ENCODE data around the gene SAMHD1. TPM values are rescaled to one million over a fixed set of nuclear protein-coding genes. Genes with fewer than 3 reads are reported as not detected.
"Not testable (repeated sequence)": the region's sequence is repeated elsewhere in the genome, so short reads cannot be mapped to it uniquely, and the experiment has no call there.

SAMHD1 gene
- total RNA-seq, 1 experiment from 2014 or later: 12.9 TPM

DNA sequence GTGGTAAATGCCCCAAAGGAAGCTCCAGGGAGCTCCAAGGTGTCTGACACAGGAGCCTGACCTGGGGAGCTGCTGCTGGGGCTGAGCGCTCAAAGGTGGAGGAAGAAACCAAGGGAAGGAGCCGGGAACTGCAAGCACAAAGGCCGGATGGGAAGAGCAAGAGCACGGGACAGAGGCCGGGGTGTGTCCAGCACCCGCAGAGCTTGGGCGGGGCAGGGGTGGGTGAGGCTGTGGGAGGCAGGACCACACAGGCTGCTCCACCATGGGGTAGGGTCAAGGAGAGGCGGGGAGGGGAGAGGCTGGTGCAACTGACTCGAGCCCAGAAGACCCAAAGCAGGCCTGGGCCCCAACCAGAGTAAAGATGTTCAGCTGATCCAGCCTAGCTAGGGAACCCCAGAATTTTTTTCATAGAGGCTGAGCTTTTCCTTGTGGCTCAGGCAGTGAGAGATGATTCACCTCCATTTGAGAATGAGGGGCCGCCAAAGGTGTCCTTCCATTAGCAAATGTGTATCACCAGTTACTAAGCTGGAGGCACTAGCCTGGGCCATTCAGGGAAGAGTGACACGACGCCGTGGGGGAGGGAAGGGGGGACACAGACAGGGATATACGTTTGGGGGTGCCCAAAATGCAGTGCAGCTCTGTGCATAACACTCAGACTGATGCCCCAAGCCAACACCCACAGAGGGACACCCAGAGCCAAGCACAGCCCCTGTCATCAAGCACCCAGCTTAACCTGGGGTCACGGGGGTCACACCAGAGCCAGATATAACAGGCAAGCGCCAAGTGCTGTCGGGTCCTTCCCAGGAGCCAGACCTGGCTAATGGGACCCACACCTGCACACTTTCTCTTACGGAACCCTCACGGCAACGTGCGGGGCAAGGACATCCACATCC, 96.9 kb downstream of the SAMHD1 start:
- DNase-seq (ENCODE audit: low read depth): no peak

DNA sequence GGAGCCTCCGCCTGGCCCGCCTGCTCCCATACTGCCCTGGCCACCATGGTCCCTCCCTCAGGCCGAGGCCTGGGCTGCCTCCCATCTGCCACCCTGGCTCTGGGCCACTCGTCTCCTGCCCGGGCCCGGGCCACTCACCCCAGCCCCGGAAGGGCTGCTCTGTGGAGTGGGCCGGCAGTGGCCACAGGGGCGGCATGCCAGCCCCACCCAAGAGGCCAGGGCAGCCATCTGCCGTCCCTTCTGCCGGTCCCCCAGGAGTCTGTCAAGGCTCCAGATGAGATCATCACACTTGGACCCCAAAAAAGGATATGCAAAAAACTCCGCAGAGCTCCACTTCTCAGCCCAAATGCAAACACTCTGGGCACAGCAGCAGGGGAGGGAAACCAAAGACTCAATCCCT, 99.3 kb downstream of the SAMHD1 start:
- DNase-seq (ENCODE audit: low read depth): no peak

GRCh38 chr20:36851490-36851889, 100.0 kb downstream of the SAMHD1 start:
- DNase-seq (ENCODE audit: low read depth): no peak

GRCh38 chr20:36850759-36851158, 100.7 kb downstream of the SAMHD1 start:
- no peak for DNase-seq (ENCODE audit: low read depth)

- DNase-seq (ENCODE audit: low read depth): no peak
Measured at GRCh38 chr20:36849333-36850065, 102.0 kb downstream of the SAMHD1 start.

DNA sequence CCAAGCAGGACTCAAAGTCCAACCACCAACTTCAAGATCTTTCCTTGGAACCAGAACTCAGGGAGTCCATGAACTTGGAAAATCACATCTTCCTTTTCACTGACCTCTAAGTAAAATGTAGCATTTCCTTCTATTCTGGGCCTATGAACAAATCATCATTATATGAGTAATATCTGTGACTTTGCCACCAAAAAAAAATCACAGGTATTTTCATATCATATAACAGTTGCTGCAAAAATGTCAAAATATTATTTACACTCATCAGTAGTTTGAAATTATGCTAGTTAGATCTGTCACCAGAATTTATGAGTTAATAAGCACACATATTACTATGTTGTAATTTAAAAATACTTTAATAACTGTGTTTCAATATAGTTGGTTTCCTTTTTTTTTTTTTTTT, 102.8 kb downstream of the SAMHD1 start:
- DNase-seq (ENCODE audit: low read depth): no peak

GRCh38 chr20:36848078-36848660, 103.3 kb downstream of the SAMHD1 start:
- DNase-seq (ENCODE audit: low read depth): peak; percentile 88

DNA sequence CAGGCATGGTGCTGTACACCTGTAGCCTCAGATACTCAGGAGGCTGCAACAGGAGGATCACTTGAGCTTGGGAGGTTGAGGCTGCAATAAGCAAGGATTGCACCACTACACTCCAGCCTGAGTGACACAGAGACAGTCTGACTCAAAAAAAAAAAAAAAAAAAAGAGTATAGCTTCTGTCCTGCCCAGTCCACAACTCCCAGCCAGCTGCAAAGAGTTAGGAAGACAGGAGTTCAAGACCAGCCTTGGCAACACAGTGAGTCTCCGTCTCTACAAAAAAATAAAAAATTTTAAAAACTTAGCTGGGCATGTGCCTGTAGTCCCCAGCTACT, 103.8 kb downstream of the SAMHD1 start:
- no peak for DNase-seq (ENCODE audit: low read depth)

DNA sequence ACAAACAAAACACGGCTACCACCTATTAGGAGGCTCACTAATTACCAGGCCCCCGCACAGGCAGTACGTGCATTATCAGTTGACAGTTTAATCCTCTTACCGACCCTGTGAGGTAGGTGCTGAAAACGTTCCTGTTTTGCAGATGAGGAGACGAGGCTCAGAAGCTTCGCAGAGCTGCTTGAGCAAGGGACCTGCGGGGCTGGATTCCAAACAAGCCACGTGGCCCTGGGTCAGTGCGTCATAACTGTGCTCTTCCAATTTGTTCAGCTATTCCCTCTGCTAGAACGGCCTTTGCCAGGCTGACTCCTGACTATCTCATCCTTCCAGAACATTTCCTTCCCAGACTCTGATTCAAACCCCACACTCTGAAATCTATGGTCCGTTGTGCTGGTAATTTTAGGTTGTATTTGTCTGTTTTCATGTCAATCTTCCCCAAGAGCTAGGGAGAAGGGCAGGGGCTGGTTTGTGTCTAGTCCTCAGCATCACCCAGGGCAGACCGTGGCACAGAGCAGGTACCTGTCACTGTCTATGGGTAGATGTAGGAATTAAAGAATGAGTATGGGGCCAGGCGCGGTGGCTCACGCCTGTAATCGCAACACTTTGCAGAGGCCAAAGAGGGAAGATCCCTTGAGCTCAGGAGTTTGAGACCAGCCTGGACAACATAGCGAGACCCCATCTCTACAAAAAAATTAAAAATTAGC, 104.3 kb downstream of the SAMHD1 start:
- no peak for DNase-seq (ENCODE audit: low read depth)

DNA sequence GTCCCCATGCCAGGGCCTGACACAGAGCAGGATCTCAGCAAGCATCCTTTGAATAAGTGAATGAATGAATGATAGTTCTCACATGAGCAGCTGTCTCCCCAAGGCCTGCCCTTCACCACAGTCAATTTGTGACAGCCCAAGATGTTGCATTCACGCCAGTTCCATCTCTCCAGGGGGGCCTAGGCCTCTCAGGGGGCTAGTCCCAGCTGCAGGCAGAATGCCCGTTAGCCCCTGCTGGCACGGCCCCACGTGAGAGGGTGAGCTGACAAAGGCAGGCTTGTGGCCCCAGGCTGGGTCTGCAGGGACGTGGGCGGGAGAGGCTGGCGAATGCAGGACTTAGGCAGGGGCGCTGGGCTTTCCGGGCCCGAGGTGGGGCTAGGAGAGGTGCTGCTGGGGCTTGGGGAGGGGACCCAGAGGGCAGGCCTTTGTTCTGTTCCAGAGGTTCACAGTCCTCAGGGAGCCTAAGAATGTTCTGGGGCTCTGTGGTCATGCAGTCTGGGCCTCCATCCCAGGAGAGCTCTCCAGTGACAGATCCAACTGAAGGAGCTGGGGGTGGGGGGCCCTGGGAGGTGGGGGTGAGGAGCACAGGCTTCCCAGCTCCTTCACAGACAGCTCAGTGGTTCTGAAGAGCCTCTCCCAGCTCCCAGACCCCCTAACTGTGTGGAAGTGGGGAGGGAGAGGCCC, 106.1 kb downstream of the SAMHD1 start:
- no peak for DNase-seq (ENCODE audit: low read depth)

- DNase-seq (ENCODE audit: low read depth): not testable (repeated sequence)
Measured at GRCh38 chr20:36841030-36841429, 110.5 kb downstream of the SAMHD1 start.

Other genes starting within 250 kb of the SAMHD1 start
- 20.7 and 36.6 TPM in 2 replicates for gene NDRG3, start 205.6 kb downstream of the SAMHD1 start, total RNA-seq (2014; rRNA removed; shearing (Covaris generic))
- 24.4 and 25.5 TPM in 2 replicates for gene DSN1, start 177.9 kb downstream of the SAMHD1 start, total RNA-seq (2014; rRNA removed; shearing (Covaris generic))
- gene TLDC2, start 75.6 kb downstream of the SAMHD1 start, total RNA-seq (2014; rRNA removed; shearing (Covaris generic)): not detected in 2 replicates
- gene RBL1, start 144.3 kb upstream of the SAMHD1 start, total RNA-seq (2014; rRNA removed; shearing (Covaris generic)): 14.4 and 24.1 TPM in 2 replicates
- gene RPN2, start 227.6 kb upstream of the SAMHD1 start, total RNA-seq (2014; rRNA removed; shearing (Covaris generic)): 206 and 231 TPM in 2 replicates
- gene MROH8, start 227.8 kb upstream of the SAMHD1 start, total RNA-seq (2014; rRNA removed; shearing (Covaris generic)): 1.5 and 3.3 TPM in 2 replicates